Panc1 (cell line): Measurements from ENCODE around the gene LYRM4. TPM values are rescaled to one million over a fixed set of nuclear protein-coding genes. Genes with fewer than 3 reads are reported as not detected.

Experiments used
- microRNA-seq: library from miRNA; unstranded; fragments of <30 nt; microRNA quantifications from one replicate; pipeline ENCODE4 v1.1.0, GENCODE V29; 2020; ENCODE audit not compliant: unreplicated experiment
- total RNA-seq: library from RNA; stranded (reverse); gene quantifications from one replicate; pipeline ENCODE4 v1.2.1, GENCODE V29; 2021; ENCODE audit not compliant: unreplicated experiment

LYRM4 gene
- total RNA-seq, 1 experiment from 2014 or later: 27.4 TPM

Small RNA genes within 50 kb of the gene (microRNA-seq; reads per million reads assigned to microRNA genes)
- 1.9 reads per million for gene MIR3691

Other genes with a start within 250 kb of the LYRM4 start
- gene PPP1R3G, start 175.6 kb downstream of the LYRM4 start, total RNA-seq: 0.44 TPM
- gene FARS2, start 563 bp upstream of the LYRM4 start, total RNA-seq: 12.8 TPM